DND-41 (cell line): Measurements from ENCODE around the gene TNFRSF8.

ENCODE experiments used
- EZH2 ChIP-seq: IDR thresholded peaks from 3 replicates; pipeline ENCODE4 v1.6.1; 2012; ENCODE audit warnings: borderline replicate concordance, low read depth, mild to moderate bottlenecking, moderate library complexity, low read length, inconsistent platforms; ENCODE audit not compliant: severe bottlenecking
- TF ChIP-seq, protein P1 (sequence below): IDR thresholded peaks from 2 replicates; pipeline ENCODE4 v1.5.1; 2012; ENCODE audit warnings: borderline replicate concordance, low read length, moderate library complexity, mild to moderate bottlenecking; ENCODE audit not compliant: poor library complexity, severe bottlenecking; ENCODE audit errors: extremely low read depth

DNA sequence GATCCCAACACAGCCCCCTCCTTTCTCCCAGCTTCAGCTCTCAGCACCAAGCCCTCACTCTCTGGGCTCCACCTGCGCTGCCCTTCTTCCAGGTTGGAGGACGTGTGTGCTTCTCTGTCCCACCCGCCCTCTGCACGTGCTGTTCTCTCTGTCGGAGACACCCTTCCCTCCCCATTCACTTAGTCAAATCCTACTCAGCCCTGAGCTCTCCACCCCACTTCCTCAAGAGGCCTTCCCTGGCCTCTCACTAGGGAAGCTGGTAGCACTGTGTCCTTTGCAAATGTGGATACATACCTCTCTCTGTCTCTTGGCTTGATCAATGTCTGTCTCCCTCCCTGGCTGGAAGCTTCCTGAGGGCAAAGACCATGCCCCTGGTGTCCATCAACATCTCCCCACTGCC is 43.0 kb downstream of the TNFRSF8 start:
- TF ChIP-seq, protein P1, sequence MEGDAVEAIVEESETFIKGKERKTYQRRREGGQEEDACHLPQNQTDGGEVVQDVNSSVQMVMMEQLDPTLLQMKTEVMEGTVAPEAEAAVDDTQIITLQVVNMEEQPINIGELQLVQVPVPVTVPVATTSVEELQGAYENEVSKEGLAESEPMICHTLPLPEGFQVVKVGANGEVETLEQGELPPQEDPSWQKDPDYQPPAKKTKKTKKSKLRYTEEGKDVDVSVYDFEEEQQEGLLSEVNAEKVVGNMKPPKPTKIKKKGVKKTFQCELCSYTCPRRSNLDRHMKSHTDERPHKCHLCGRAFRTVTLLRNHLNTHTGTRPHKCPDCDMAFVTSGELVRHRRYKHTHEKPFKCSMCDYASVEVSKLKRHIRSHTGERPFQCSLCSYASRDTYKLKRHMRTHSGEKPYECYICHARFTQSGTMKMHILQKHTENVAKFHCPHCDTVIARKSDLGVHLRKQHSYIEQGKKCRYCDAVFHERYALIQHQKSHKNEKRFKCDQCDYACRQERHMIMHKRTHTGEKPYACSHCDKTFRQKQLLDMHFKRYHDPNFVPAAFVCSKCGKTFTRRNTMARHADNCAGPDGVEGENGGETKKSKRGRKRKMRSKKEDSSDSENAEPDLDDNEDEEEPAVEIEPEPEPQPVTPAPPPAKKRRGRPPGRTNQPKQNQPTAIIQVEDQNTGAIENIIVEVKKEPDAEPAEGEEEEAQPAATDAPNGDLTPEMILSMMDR: no peak
- TF ChIP-seq EZH2: no peak
